SK-N-MC (cell line): ENCODE measurements around the gene MARF1.

Source experiments
- DNase-seq: peaks from one replicate; pipeline ENCODE4 v3.0.0-alpha.2; 2011; ENCODE audit warnings: low read depth, low spot score
- H3K27ac ChIP-seq: fragments of 200-600 bp; sonication (generic); 2 replicates; pipeline ENCODE4 v1.5.1; 2016; ENCODE audit warnings: mixed run types
- H3K36me3 ChIP-seq: fragments of 200-600 bp; sonication (generic); 2 replicates; pipeline ENCODE4 v1.6.1; 2017; ENCODE audit warnings: antibody characterized with exemption, low read length, mixed read lengths; ENCODE audit not compliant: insufficient read depth
- H3K4me3 ChIP-seq: fragments of 200-600 bp; sonication (generic); 2 replicates; pipeline ENCODE4 v1.5.1; 2016
- H3K9ac ChIP-seq: fragments of 200-600 bp; sonication (generic); 2 replicates; pipeline ENCODE4 v1.8.0; 2017; ENCODE audit warnings: mixed run types, mixed read lengths; ENCODE audit not compliant: insufficient read length
- H3K9me3 ChIP-seq: fragments of 200-600 bp; sonication (generic); 2 replicates; pipeline ENCODE4 v1.6.1; 2017; ENCODE audit warnings: low read depth, mild to moderate bottlenecking, antibody characterized with exemption, low read length, moderate library complexity, mixed read lengths
- EZH2 ChIP-seq: fragments of 200-600 bp; sonication (generic); IDR thresholded peaks from one replicate; pipeline ENCODE4 v1.6.1; 2017; ENCODE audit warnings: antibody characterized with exemption
- FOXP2 ChIP-seq: optimal IDR thresholded peaks from 2 replicates; pipeline ENCODE3; 2011; ENCODE audit warnings: mild to moderate bottlenecking, moderate library complexity; ENCODE audit not compliant: insufficient read depth; ENCODE audit errors: extremely low read length, control extremely low read depth
- POLR2AphosphoS5 ChIP-seq: IDR thresholded peaks from 2 replicates; pipeline ENCODE4 v1.6.1; 2012; ENCODE audit warnings: mild to moderate bottlenecking, low read depth, low read length, borderline replicate concordance

The MARF1 gene

DNA sequence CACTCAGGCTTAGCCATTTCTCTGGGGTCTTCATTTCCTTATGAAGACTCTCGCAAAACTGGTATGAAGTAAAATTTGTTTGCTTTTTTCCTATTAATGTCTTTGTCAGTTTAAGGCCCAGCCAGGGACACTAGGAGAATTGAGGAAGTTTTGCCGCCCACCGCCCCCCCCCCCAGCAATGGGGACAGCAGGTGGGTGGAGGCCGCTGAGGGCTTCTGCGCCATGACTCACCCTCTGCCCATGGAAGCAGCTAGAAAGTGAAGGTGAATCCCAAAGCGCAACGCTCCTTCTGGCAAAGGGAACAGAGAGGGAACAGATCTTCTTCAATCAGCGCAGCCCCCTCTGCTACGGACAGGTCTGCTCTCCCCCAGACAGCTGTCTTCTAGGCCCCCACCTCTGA is 49.7 kb downstream of the MARF1 start:
- TF ChIP-seq FOXP2 (no peak), POLR2AphosphoS5 (no peak), EZH2 (no peak)
- Histone ChIP-seq H3K27ac (no peak overlapping the region), H3K9ac (no peak overlapping the region), H3K4me3 (no peak overlapping the region), H3K9me3 (no peaks in the 10 kb centered on the region), H3K36me3 (peaks cover 35% of the 10 kb centered on the region)
- DNase-seq: no peak

DNA sequence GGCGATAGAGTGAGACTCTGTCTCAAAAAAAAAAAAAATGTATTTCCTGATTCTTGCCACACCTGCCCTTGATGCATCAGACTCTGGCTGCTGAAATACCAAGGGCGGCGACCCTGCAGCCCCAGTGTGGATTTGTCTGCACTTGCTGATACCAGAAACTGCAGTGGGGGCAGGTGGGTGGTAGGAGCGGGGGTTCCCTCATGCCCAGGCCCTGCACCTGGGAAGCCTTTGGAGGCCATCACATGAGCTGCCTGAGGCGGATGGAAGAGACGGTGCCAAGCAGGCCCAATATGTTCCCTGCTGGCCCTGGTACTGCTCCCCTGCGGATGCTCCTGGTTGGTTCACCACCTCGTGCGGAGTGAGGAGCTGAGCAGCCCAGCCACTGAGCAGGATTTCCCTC is 50.6 kb downstream of the MARF1 start:
- Histone ChIP-seq H3K9me3 (no peaks in the 10 kb centered on the region), H3K27ac (no peak overlapping the region), H3K9ac (no peak overlapping the region), H3K36me3 (peaks cover 27% of the 10 kb centered on the region), H3K4me3 (no peak overlapping the region)
- TF ChIP-seq FOXP2: no peak
- no peak for DNase-seq

DNA sequence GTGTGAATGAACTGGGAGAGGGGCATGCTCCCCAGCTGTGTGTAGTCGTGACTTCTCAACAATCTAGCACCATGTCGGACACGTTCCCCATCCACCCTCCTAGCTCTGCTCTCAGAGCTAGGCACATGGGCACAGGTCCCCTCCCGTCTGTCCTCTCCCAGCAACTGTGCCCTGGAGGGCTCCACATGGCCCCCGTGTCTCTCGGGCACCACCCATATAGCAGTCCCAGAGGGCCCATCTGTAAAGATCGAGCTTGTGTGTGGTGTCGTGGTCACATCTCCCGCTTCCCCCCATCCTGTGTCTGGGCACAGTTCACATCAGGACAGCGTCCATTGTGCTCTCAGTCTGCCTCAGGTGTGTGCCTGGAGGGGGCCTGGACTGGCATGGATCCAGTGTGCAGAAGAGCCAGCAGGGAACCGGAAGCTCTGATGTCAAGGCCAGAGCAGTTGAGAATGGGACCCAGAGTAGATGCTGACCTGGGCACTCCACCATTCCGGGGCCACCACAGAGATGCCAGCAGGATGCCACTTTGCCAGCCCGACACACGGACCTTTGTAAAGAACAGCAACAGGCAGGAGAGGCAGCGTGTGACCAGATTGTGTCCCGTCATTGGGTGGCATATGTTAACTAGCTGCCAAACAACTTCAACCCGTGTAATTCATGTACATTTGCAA is 55.7 kb downstream of the MARF1 start:
- no peak overlapping the region for H3K4me3 ChIP-seq
- no peaks in the 10 kb centered on the region for H3K36me3 ChIP-seq
- no peak overlapping the region for H3K27ac ChIP-seq

DNA sequence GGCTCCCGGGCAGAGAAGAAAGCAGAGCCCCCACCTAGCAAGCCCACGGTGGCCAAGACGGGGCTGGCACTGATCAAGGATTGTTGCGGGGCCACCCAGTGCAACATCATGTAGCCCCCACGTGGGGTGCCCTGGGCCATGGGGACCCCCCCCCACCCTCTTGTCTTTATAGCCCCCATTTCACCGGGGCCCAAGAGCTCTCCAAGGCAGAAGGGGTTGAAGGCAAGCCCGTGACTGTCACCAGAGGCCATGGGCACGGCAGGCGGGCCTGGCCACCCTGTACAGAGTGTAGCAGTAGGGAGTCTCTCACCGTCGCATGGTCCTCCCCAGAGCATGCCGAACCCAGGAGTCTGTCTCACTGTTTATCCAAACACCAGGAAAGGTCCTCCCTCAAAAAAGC is 56.2 kb downstream of the MARF1 start:
- DNase-seq: no peak
- no peak overlapping the region for H3K9ac ChIP-seq
- TF ChIP-seq FOXP2 (no peak), EZH2 (no peak), POLR2AphosphoS5 (no peak)
- no peaks in the 10 kb centered on the region for H3K36me3 ChIP-seq
- H3K9me3 ChIP-seq: no peaks in the 10 kb centered on the region
- no peak overlapping the region for H3K4me3 ChIP-seq
- H3K27ac ChIP-seq: no peak overlapping the region

More for the DNA sequence above, 55.7 kb downstream of the MARF1 start:
- TF ChIP-seq EZH2 (no peak), FOXP2 (no peak), POLR2AphosphoS5 (no peak)
- H3K9me3 ChIP-seq: no peaks in the 10 kb centered on the region
- no peak for DNase-seq
- no peak overlapping the region for H3K9ac ChIP-seq

DNA sequence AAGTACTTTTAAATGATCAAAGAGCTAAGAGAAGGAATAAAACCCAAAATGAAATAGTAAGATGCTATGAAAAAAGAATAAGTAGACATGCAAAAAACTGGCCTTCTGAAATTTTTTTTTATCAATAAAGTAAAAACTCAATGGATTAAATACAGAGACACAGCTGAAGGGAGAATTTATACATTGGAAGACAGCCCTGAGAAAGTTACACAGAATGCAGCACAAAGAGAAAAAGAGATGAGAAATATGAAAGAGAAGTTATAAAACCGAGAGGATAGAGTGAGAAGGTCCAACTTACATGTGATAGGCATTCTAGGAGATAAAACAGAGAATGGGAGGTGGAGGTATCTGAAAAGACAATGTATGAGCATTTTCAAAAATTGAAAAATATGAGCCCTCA is 57.0 kb downstream of the MARF1 start:
- TF ChIP-seq EZH2 (no peak), FOXP2 (no peak), POLR2AphosphoS5 (no peak)
- Histone ChIP-seq H3K4me3 (no peak overlapping the region), H3K27ac (no peak overlapping the region), H3K9ac (no peak overlapping the region), H3K9me3 (no peaks in the 10 kb centered on the region), H3K36me3 (no peaks in the 10 kb centered on the region)
- DNase-seq: no peak

DNA sequence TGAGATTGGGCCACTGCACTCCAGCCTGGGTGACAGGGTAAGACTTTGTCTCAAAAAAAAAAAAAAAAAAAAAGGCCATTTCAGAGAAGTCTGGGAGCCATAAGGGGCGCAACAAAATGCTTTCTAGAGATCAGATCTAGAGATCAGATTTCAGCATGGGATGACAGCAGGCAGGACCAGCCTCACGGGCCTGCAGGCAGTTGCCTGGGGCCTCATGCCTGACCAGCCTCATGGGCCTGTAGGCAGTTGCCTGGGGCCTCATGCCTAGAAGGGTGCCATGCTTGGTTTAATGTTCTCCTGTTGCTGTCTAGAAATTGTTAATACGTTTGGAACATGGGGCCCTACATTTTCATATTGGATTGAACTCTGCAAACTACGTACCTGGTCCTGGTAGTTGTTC is 59.4 kb downstream of the MARF1 start:
- Histone ChIP-seq H3K27ac (no peak overlapping the region), H3K36me3 (no peaks in the 10 kb centered on the region), H3K4me3 (no peak overlapping the region), H3K9me3 (no peaks in the 10 kb centered on the region), H3K9ac (no peak overlapping the region)
- DNase-seq: no peak
- TF ChIP-seq EZH2: no peak
- no peak for TF ChIP-seq POLR2AphosphoS5
- no peak for TF ChIP-seq FOXP2

DNA sequence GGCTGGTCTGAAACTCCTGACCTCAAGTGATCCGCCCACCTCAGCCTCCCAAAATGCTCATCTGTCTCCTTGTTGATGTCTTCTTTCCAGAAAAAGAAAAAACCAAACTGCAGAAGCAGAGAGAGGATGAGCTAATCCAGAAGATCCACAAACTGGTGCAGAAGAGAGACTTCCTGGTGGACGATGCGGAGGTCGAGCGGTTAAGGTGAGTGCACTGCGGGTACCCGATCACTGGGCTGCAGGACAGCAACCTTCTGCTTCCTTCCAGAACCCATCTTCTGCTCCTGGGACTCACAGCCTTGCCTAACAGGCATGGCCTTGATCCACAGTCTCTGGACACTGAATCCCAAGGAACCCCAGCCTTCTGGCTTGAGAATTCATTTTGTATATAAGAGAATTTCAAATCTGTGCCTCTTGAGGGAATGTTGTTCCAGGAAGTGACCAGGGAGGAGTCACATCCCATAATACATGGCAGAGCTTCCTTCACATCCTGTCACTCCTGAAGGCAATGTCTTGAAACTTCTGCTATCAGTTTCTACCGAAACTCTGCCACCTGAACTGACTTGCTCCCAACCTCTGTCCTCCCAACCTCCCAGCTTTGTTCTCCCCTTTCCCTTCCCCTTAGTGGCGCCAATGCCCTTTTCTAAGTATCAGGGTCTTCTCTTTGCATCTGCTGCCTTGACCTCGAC is 61.7 kb downstream of the MARF1 start:
- DNase-seq: no peak
- no peak for TF ChIP-seq POLR2AphosphoS5
- no peak for TF ChIP-seq EZH2
- no peak for TF ChIP-seq FOXP2
- Histone ChIP-seq H3K9ac (no peak overlapping the region), H3K4me3 (no peak overlapping the region), H3K27ac (no peak overlapping the region), H3K9me3 (no peaks in the 10 kb centered on the region), H3K36me3 (no peaks in the 10 kb centered on the region)

DNA sequence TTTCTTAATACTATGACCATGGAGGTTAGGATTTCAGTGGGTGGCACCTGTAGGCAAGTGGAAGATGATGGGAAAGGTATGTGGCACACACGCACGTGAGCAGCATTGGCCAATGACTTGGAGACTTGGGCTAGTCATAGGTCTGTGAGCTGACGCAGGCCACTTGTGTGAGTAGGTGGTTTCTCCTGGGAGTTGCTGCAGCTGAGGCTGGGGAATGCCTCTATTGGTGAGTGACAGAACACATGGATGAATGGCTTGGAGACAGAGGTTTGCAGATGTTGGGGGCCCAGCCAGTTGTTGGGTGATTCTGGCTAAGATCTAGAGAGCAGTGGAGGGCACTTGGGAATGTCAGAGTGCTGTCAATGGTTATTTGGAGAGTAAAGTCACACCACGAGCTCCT is 64.1 kb downstream of the MARF1 start:
- Histone ChIP-seq H3K27ac (no peak overlapping the region), H3K9ac (no peak overlapping the region), H3K9me3 (no peaks in the 10 kb centered on the region), H3K36me3 (no peaks in the 10 kb centered on the region), H3K4me3 (no peak overlapping the region)
- DNase-seq: no peak
- TF ChIP-seq FOXP2 (no peak), POLR2AphosphoS5 (no peak)
